Measurements from ENCODE around the gene LAMA2.

DNA sequence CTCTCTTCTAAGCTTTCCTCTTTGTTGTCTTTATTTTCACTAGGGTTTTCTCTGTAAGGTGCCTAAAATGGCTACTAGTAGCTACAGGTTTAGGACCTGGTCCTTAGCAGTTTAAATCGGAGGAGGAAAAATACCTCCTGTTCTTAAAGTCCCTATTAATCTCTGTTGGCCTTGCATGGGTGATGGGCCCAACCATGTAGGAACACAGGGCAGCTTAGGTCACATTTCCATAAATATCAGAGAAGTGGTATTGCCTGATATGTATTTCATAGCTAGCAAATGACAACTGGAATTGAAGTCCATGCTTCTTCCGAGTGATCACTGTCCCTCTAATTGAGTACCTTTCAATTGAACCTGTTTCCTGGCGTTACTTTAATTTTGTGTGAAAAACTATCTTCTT is 70.0 kb downstream of the LAMA2 start:
- no peak for TF ChIP-seq ZNF114 (CRISPR knock-in tag; IDR thresholded peaks at IDR 0.05)
- TF ChIP-seq, protein P1, sequence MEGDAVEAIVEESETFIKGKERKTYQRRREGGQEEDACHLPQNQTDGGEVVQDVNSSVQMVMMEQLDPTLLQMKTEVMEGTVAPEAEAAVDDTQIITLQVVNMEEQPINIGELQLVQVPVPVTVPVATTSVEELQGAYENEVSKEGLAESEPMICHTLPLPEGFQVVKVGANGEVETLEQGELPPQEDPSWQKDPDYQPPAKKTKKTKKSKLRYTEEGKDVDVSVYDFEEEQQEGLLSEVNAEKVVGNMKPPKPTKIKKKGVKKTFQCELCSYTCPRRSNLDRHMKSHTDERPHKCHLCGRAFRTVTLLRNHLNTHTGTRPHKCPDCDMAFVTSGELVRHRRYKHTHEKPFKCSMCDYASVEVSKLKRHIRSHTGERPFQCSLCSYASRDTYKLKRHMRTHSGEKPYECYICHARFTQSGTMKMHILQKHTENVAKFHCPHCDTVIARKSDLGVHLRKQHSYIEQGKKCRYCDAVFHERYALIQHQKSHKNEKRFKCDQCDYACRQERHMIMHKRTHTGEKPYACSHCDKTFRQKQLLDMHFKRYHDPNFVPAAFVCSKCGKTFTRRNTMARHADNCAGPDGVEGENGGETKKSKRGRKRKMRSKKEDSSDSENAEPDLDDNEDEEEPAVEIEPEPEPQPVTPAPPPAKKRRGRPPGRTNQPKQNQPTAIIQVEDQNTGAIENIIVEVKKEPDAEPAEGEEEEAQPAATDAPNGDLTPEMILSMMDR (conservative IDR thresholded peaks at IDR 0.05; ENCODE audit: low read depth in 2 of 2): no peak
- no peak for TF ChIP-seq JUNB (IDR thresholded peaks at IDR 0.05; ENCODE audit: unreplicated experiment)
- no peak for TF ChIP-seq EZH2 (IDR thresholded peaks at IDR 0.05; ENCODE audit: low read depth, unreplicated experiment)
- TF ChIP-seq CREB1 (CRISPR knock-in tag; IDR thresholded peaks at IDR 0.05; ENCODE audit: low read depth): no peak
- TF ChIP-seq, protein P2, sequence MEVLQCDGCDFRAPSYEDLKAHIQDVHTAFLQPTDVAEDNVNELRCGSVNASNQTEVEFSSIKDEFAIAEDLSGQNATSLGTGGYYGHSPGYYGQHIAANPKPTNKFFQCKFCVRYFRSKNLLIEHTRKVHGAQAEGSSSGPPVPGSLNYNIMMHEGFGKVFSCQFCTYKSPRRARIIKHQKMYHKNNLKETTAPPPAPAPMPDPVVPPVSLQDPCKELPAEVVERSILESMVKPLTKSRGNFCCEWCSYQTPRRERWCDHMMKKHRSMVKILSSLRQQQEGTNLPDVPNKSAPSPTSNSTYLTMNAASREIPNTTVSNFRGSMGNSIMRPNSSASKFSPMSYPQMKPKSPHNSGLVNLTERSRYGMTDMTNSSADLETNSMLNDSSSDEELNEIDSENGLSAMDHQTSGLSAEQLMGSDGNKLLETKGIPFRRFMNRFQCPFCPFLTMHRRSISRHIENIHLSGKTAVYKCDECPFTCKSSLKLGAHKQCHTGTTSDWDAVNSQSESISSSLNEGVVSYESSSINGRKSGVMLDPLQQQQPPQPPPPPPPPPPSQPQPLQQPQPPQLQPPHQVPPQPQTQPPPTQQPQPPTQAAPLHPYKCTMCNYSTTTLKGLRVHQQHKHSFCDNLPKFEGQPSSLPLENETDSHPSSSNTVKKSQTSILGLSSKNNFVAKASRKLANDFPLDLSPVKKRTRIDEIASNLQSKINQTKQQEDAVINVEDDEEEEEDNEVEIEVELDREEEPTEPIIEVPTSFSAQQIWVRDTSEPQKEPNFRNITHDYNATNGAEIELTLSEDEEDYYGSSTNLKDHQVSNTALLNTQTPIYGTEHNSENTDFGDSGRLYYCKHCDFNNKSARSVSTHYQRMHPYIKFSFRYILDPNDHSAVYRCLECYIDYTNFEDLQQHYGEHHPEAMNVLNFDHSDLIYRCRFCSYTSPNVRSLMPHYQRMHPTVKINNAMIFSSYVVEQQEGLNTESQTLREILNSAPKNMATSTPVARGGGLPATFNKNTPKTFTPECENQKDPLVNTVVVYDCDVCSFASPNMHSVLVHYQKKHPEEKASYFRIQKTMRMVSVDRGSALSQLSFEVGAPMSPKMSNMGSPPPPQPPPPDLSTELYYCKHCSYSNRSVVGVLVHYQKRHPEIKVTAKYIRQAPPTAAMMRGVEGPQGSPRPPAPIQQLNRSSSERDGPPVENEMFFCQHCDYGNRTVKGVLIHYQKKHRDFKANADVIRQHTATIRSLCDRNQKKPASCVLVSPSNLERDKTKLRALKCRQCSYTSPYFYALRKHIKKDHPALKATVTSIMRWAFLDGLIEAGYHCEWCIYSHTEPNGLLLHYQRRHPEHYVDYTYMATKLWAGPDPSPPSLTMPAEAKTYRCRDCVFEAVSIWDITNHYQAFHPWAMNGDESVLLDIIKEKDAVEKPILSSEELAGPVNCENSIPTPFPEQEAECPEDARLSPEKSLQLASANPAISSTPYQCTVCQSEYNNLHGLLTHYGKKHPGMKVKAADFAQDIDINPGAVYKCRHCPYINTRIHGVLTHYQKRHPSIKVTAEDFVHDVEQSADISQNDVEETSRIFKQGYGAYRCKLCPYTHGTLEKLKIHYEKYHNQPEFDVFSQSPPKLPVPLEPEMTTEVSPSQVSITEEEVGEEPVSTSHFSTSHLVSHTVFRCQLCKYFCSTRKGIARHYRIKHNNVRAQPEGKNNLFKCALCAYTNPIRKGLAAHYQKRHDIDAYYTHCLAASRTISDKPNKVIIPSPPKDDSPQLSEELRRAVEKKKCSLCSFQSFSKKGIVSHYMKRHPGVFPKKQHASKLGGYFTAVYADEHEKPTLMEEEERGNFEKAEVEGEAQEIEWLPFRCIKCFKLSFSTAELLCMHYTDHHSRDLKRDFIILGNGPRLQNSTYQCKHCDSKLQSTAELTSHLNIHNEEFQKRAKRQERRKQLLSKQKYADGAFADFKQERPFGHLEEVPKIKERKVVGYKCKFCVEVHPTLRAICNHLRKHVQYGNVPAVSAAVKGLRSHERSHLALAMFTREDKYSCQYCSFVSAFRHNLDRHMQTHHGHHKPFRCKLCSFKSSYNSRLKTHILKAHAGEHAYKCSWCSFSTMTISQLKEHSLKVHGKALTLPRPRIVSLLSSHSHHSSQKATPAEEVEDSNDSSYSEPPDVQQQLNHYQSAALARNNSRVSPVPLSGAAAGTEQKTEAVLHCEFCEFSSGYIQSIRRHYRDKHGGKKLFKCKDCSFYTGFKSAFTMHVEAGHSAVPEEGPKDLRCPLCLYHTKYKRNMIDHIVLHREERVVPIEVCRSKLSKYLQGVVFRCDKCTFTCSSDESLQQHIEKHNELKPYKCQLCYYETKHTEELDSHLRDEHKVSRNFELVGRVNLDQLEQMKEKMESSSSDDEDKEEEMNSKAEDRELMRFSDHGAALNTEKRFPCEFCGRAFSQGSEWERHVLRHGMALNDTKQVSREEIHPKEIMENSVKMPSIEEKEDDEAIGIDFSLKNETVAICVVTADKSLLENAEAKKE (CRISPR knock-in tag; IDR thresholded peaks at IDR 0.05): no peak
- no peak for TF ChIP-seq EZH2phosphoT487 (IDR thresholded peaks at IDR 0.05; ENCODE audit: unreplicated experiment)
- TF ChIP-seq, protein P3, sequence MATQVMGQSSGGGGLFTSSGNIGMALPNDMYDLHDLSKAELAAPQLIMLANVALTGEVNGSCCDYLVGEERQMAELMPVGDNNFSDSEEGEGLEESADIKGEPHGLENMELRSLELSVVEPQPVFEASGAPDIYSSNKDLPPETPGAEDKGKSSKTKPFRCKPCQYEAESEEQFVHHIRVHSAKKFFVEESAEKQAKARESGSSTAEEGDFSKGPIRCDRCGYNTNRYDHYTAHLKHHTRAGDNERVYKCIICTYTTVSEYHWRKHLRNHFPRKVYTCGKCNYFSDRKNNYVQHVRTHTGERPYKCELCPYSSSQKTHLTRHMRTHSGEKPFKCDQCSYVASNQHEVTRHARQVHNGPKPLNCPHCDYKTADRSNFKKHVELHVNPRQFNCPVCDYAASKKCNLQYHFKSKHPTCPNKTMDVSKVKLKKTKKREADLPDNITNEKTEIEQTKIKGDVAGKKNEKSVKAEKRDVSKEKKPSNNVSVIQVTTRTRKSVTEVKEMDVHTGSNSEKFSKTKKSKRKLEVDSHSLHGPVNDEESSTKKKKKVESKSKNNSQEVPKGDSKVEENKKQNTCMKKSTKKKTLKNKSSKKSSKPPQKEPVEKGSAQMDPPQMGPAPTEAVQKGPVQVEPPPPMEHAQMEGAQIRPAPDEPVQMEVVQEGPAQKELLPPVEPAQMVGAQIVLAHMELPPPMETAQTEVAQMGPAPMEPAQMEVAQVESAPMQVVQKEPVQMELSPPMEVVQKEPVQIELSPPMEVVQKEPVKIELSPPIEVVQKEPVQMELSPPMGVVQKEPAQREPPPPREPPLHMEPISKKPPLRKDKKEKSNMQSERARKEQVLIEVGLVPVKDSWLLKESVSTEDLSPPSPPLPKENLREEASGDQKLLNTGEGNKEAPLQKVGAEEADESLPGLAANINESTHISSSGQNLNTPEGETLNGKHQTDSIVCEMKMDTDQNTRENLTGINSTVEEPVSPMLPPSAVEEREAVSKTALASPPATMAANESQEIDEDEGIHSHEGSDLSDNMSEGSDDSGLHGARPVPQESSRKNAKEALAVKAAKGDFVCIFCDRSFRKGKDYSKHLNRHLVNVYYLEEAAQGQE (IDR thresholded peaks at IDR 0.05; ENCODE audit: unreplicated experiment): no peak
- no peak for TF ChIP-seq ZNF331 (CRISPR knock-in tag; IDR thresholded peaks at IDR 0.05; ENCODE audit: low read depth)
- TF ChIP-seq, protein P4, sequence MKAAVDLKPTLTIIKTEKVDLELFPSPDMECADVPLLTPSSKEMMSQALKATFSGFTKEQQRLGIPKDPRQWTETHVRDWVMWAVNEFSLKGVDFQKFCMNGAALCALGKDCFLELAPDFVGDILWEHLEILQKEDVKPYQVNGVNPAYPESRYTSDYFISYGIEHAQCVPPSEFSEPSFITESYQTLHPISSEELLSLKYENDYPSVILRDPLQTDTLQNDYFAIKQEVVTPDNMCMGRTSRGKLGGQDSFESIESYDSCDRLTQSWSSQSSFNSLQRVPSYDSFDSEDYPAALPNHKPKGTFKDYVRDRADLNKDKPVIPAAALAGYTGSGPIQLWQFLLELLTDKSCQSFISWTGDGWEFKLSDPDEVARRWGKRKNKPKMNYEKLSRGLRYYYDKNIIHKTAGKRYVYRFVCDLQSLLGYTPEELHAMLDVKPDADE (IDR thresholded peaks at IDR 0.05): no peak
- no peak for TF ChIP-seq POLR2AphosphoS5 (IDR thresholded peaks at IDR 0.05; ENCODE audit: low read depth)
- no peak for TF ChIP-seq NANOG (IDR thresholded peaks at IDR 0.05; ENCODE audit: borderline replicate concordance)
- TF ChIP-seq STAT1 (IDR thresholded peaks at IDR 0.05; ENCODE audit: unreplicated experiment): no peak
